Neutrophil (primary cell): Measurements from ENCODE around the gene RAB5A.
"Not testable (repeated sequence)": the region's sequence is repeated elsewhere in the genome, so short reads cannot be mapped to it uniquely, and the experiment has no call there.

ENCODE experiments used
- H3K27ac ChIP-seq: fragments of 200-600 bp; sonication (generic); 2 replicates; pipeline ENCODE4 v1.5.1; 2016; ENCODE audit warnings: mild to moderate bottlenecking, moderate library complexity
- H3K27me3 ChIP-seq: fragments of 200-600 bp; sonication (generic); 2 replicates; pipeline ENCODE4 v1.6.0; 2016; ENCODE audit warnings: mild to moderate bottlenecking
- H3K36me3 ChIP-seq: fragments of 200-600 bp; sonication (generic); 2 replicates; pipeline ENCODE4 v1.5.1; 2017
- H3K4me1 ChIP-seq, 2 experiments: fragments of 200-600 bp in 1 of 2; sonication (generic) in 1 of 2; 1 replicate in 1 of 2; 2 replicates in 1 of 2; pipeline versions ENCODE4 v1.5.1 to v1.6.1; 2013 to 2016; ENCODE audit warnings: low read depth in 1 of 2, low read length in 1 of 2, mild to moderate bottlenecking in 1 of 2, moderate library complexity in 1 of 2; ENCODE audit not compliant: control insufficient read depth in 1 of 2, insufficient read depth in 1 of 2
- H3K4me3 ChIP-seq, 2 experiments: fragments of 200-600 bp in 1 of 2; sonication (generic) in 1 of 2; 1 replicate in 1 of 2; 2 replicates in 1 of 2; pipeline ENCODE4 v1.5.1; 2013 to 2016; ENCODE audit warnings: low read depth in 1 of 2, low read length in 1 of 2, mild to moderate bottlenecking in 1 of 2, moderate library complexity in 1 of 2
- H3K9me3 ChIP-seq: fragments of 200-600 bp; sonication (generic); 2 replicates; pipeline ENCODE4 v1.5.1; 2016
- CTCF ChIP-seq: fragments of 200-600 bp; sonication (generic); IDR thresholded peaks from 2 replicates; pipeline ENCODE4 v1.5.1; 2016; ENCODE audit warnings: antibody characterized with exemption

The RAB5A gene

GRCh38 chr3:20028905-20029331, 82.0 kb downstream of the RAB5A start:
- Histone ChIP-seq H3K4me1 (peaks cover 3 to 10% of the 10 kb centered on the region in 2 experiments), H3K36me3 (no peaks in the 10 kb centered on the region), H3K9me3 (no peaks in the 10 kb centered on the region), H3K4me3 (no peak overlapping the region), H3K27me3 (no peaks in the 10 kb centered on the region), H3K27ac (no peak overlapping the region)
- no peak for TF ChIP-seq CTCF

GRCh38 chr3:20031939-20032338, 85.0 kb downstream of the RAB5A start:
- not testable (repeated sequence) for H3K27me3 ChIP-seq, H3K4me3 ChIP-seq, H3K36me3 ChIP-seq, H3K4me1 ChIP-seq, H3K27ac ChIP-seq, H3K9me3 ChIP-seq
